OCI-LY3 (cell line): Measurements from ENCODE around the gene SH3RF3.

ENCODE experiments used
- EZH2phosphoT487 ChIP-seq: fragments of 200-600 bp; shearing (Covaris generic); IDR thresholded peaks from 2 replicates; pipeline ENCODE4 v1.6.1; 2018; ENCODE audit warnings: antibody characterized with exemption, mixed run types, low read depth
- TF ChIP-seq, protein P1 (sequence below): fragments of 200-600, 300-600 bp; sonication (generic); IDR thresholded peaks from 2 replicates; pipeline ENCODE4 v1.5.1; 2014; ENCODE audit warnings: antibody characterized with exemption, low read length, low read depth

DNA sequence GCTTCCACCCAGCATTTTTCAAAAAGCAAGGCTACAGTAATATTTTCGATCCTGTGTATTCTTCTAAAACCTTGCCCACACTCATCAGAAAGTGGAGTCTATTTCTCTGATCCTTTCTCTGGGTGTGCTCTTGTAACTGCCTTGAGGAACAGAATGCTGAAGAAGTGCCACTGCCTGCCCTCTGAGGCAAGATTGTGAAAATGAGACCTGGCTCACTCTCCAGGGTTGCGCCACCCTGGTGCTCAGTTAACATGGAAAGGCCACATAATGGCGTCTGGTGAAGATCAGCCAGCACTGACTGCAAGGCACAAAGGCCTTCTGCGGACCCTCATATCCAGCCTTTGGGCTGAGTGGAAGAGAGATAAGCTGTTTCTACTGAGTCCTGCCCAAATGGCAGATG lies 11.2 kb upstream of the SH3RF3 start:
- TF ChIP-seq, protein P1, sequence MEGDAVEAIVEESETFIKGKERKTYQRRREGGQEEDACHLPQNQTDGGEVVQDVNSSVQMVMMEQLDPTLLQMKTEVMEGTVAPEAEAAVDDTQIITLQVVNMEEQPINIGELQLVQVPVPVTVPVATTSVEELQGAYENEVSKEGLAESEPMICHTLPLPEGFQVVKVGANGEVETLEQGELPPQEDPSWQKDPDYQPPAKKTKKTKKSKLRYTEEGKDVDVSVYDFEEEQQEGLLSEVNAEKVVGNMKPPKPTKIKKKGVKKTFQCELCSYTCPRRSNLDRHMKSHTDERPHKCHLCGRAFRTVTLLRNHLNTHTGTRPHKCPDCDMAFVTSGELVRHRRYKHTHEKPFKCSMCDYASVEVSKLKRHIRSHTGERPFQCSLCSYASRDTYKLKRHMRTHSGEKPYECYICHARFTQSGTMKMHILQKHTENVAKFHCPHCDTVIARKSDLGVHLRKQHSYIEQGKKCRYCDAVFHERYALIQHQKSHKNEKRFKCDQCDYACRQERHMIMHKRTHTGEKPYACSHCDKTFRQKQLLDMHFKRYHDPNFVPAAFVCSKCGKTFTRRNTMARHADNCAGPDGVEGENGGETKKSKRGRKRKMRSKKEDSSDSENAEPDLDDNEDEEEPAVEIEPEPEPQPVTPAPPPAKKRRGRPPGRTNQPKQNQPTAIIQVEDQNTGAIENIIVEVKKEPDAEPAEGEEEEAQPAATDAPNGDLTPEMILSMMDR, result no peak
- no peak for TF ChIP-seq EZH2phosphoT487
